ENCODE results near the gene ALX3.

Gene ALX3

GRCh38 chr1:110065841-110066240, 4.6 kb downstream of the ALX3 start:
- DNase-seq (ENCODE audit: low spot score): no peak

GRCh38 chr1:110064576-110065337, 5.7 kb downstream of the ALX3 start:
- no peak for DNase-seq (ENCODE audit: low spot score)

- no peak for DNase-seq (ENCODE audit: low spot score)
Observed at GRCh38 chr1:110063781-110064180, 6.7 kb downstream of the ALX3 start.

- no peak for DNase-seq (ENCODE audit: low spot score)
Observed at GRCh38 chr1:110062612-110063011, 7.9 kb downstream of the ALX3 start.

DNA sequence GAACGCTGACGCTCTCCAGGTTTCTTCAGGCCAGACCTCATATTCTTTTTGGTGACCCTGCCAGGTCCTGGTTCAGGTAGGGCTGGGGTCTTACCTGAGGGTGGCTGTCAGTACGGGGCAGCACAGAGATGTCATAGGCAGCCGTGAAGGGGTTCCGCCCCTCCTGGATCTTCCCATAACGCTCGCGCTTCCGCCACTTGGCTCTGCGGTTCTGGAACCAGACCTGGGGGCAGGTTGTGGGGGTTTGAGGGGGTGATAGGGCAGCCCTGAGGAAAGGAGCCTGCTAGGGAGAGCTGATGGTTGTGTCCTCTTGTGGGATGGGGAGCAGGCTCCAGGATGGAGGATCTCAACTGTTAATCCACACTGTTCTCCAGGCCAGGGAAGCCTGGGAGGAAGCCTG, 9.1 kb downstream of the ALX3 start:
- no peak for DNase-seq (ENCODE audit: low spot score)

- DNase-seq (ENCODE audit: low spot score): no peak
Observed at GRCh38 chr1:110060662-110061060, 9.8 kb downstream of the ALX3 start.

- DNase-seq (ENCODE audit: low spot score): peak; percentile 31
Observed at GRCh38 chr1:110060034-110060661, 10.3 kb downstream of the ALX3 start.

DNA sequence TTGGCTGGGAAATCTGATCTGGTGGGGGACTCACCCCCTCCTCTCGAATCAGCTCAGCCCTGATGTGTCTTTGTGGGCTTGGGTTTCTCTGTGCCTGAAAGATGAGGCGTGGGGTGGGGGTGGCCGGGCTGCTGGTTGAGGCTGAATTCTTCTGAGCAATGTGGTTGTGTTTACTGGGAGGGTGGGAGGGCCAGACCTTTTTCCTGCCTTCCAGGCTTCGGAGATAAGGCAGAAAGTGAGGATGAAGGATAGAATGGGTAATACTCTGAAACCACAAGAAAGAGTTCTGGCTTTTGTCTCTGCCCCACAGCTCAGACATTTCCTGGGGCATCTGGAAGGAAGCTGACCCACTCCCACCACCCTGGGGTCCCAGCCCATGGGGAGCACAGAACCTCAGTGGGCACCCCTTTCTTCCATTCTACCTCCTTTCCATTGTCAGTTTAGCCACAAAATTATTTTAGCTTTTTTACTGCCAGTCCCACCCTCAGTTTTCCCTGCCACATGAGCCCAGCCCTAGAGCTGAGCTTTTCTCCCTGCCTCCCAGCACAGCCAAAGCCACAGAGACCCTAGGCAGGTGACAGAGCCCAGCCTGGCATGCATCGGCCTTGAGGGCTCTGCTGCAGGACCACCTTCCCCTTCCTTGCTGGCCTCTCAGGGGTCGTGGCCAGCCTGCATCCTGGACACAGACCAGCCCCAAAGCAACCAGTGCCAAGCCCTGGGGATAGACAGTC, 11.2 kb downstream of the ALX3 start:
- no peak for DNase-seq (ENCODE audit: low spot score)

- no peak for DNase-seq (ENCODE audit: low spot score)
Observed at GRCh38 chr1:110058591-110058990, 11.9 kb downstream of the ALX3 start.

DNA sequence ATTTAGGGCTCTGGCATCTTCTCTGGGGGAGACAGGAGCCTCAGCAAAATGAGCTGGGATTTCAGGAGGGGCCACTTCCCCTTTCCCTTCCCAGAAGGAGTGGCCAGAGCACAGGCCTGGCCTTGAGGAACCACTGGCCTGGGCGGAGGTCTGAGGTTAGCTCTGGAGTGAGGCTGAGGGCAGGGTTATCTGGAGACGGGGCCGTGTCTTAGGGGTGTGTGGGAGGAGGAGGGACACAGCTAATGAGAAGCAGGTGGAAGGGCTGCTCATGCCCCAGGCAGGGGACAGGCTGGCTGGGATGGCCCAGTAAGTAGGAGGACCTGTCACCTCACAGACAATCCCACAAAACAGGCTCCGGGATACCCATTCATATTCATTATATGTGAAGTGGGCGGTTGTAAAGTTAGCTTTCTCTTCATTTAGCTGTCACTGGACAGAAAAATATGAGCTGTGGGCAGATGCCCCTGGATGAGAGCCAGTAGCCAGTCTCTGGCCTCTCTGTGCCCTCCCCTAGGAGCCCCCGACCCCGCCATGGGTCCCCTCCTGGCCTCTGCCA, 12.4 kb downstream of the ALX3 start:
- no peak for DNase-seq (ENCODE audit: low spot score)

- no peak for DNase-seq (ENCODE audit: low spot score)
Observed at GRCh38 chr1:110056776-110057175, 13.7 kb downstream of the ALX3 start.

GRCh38 chr1:110056285-110056683, 14.2 kb downstream of the ALX3 start:
- no peak for DNase-seq (ENCODE audit: low spot score)

GRCh38 chr1:110055493-110056284, 14.8 kb downstream of the ALX3 start:
- no peak for DNase-seq (ENCODE audit: low spot score)

DNA sequence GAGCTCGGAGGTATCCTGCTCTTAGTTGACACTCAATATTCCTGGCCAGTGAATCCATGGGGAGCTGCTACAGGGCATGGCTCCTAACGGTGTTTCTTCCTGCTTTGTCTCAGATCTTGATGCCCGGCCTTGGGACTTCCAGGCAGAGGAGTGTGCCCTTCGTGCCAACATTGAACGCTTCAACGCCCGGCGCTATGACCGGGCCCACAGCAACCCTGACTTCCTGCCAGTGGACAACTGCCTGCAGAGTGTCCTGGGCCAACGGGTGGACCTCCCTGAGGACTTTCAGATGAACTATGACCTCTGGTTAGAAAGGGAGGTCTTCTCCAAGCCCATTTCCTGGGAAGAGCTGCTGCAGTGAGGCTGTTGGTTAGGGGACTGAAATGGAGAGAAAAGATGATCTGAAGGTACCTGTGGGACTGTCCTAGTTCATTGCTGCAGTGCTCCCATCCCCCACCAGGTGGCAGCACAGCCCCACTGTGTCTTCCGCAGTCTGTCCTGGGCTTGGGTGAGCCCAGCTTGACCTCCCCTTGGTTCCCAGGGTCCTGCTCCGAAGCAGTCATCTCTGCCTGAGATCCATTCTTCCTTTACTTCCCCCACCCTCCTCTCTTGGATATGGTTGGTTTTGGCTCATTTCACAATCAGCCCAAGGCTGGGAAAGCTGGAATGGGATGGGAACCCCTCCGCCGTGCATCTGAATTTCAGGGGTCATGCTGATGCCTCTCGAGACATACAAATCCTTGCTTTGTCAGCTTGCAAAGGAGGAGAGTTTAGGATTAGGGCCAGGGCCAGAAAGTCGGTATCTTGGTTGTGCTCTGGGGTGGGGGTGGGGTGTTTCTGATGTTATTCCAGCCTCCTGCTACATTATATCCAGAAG, 16.7 kb downstream of the ALX3 start:
- DNase-seq (ENCODE audit: low spot score): peak; percentile 22

- DNase-seq (ENCODE audit: low spot score): no peak
Observed at GRCh38 chr1:110051262-110051648, 19.2 kb downstream of the ALX3 start.

GRCh38 chr1:110050602-110051261, 19.7 kb downstream of the ALX3 start:
- DNase-seq (ENCODE audit: low spot score): no peak

DNA sequence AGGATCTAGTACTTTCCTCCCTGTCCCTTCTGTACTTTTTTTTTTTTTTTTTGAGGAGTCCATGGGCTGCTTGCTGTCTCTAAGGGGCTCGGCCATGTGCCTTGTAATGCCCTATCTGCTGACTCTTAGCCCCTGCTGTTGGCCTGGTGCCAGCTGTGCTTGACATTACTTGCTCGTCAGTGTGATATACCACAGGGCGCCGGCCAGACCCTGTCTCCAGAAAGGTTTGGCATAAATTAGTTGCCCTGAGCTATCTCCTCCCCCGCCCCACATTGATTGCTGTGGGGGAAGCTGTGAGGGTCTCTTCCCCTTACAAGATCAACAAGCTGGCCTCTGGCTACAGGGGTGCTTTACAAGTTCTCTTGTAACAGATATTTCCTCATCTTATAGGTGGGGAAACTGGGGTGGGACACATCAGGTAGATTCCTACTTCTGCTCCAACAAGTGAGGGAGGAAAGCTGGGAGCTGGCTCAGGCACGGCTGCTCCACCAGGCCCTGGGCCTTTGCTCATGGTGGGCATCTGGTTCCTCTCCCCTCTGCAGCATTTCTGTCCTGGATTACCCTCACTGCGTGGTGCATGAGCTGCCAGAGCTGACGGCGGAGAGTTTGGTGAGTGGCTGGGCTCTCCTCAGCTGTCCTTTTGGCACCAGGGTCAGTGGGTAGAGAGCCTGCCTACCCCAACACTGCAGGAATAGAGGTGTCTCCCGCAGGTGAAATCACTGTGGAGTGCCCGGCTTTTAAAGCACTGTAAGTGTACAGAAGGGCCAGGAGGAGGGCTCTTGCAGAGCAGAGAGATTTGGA, 20.5 kb downstream of the ALX3 start:
- DNase-seq (ENCODE audit: low spot score): no peak

DNA sequence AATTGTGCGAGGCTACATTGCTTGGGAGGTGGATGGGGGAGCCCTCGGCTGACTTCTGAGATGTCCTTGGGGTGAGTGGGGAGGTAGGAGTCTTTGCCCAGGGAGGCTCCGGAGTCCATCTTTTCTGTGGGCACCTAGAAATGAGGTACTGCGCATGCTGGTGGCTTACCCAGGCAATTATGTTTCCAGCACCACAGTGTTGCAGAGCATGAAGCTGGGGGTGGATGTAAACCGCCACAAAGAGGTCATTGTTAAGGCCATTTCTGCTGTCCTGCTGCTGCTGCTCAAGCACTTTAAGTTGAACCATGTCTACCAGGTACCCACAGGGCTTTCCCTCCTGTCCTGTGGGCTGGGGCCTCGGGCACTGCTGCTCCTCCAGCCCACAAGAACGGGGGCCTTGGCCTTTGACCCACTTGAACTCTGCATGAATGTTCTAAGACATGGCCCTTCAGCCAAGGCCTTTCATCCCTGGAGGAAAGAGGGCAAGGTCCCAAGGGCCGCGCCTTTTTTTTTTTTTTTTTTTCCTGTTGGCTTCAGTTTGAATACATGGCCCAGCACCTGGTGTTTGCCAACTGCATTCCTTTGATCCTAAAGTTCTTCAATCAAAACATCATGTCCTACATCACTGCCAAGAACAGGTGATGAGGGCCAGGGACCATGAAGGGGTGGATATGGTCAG, 21.4 kb downstream of the ALX3 start:
- peak; percentile 38 for DNase-seq (ENCODE audit: low spot score)

- DNase-seq (ENCODE audit: low spot score): no peak
Observed at GRCh38 chr1:110048240-110048639, 22.2 kb downstream of the ALX3 start.

All from LoVo (cell line).